Thoracic aorta (tissue), 2 donors: ENCODE results near the gene DDIT3. TPM values are rescaled to one million over a fixed set of nuclear protein-coding genes. Genes with fewer than 3 reads are reported as not detected.
"Not testable (repeated sequence)": the region's sequence is repeated elsewhere in the genome, so short reads cannot be mapped to it uniquely, and the experiment has no call there.

Source experiments
- ATAC-seq: fragments of 150-250 bp; one replicate; pipeline ENCODE4 v1.8.0; 2017; ENCODE audit warnings: low read depth; ENCODE audit not compliant: insufficient number of reproducible peaks, low FRiP score
- DNase-seq: peaks from one replicate; pipeline ENCODE4 v3.0.0-alpha.2; 2020; ENCODE audit warnings: low spot score
- H3K27ac ChIP-seq, 2 donors: fragments of 200-600 bp; sonication (generic); 1 replicate in 1 of 2; 2 replicates in 1 of 2; pipeline ENCODE4 v1.5.1; 2016; ENCODE audit warnings: mild to moderate bottlenecking in 2 of 2, moderate library complexity in 2 of 2
- H3K27me3 ChIP-seq: fragments of 200-600 bp; sonication (generic); replicated peaks from 2 replicates; pipeline ENCODE4 v1.6.0; 2016; ENCODE audit warnings: mild to moderate bottlenecking; ENCODE audit not compliant: insufficient read depth
- H3K36me3 ChIP-seq: fragments of 200-600 bp; sonication (generic); one replicate; pipeline ENCODE4 v1.5.1; 2016
- H3K4me1 ChIP-seq, 2 donors: fragments of 200-600 bp; sonication (generic); 1 replicate in 1 of 2; 2 replicates in 1 of 2; pipeline versions ENCODE4 v1.5.1 to v1.6.0; 2016; ENCODE audit warnings: low read depth in 2 of 2, mild to moderate bottlenecking in 1 of 2; ENCODE audit not compliant: control insufficient read depth in 1 of 2
- H3K4me3 ChIP-seq: fragments of 200-600 bp; sonication (generic); 2 replicates; pipeline ENCODE4 v1.5.1; 2016; ENCODE audit warnings: mild to moderate bottlenecking
- H3K9me3 ChIP-seq: fragments of 200-600 bp; sonication (generic); 2 replicates; pipeline ENCODE4 v1.5.1; 2016
- CTCF ChIP-seq: fragments of 200-600 bp; sonication (generic); IDR thresholded peaks from one replicate; pipeline ENCODE4 v1.5.1; 2019; ENCODE audit warnings: antibody characterized with exemption
- total RNA-seq, 2 donors: library from RNA; depleted of rRNA; stranded (reverse); fragments of >200 nt; gene quantifications; one replicate each; pipeline versions ENCODE4 v1.1.0 to v1.2.3, GENCODE V29; 2016

The DDIT3 gene
- total RNA-seq, 2 donors from 2014 or later: 35.5 to 39.6 TPM

- H3K4me1 ChIP-seq: peaks cover 42 to 53% of the 10 kb centered on the region in 2 donors
- peak overlapping the region; percentile 83 for H3K4me3 ChIP-seq
- H3K9me3 ChIP-seq: no peaks in the 10 kb centered on the region
- no peak for TF ChIP-seq CTCF
- no peaks in the 10 kb centered on the region for H3K27me3 ChIP-seq
- H3K36me3 ChIP-seq: peaks cover 30% of the 10 kb centered on the region
- ATAC-seq (no peak), DNase-seq (no peak)
- peak overlapping the region; percentile 94 to 96 for H3K27ac ChIP-seq
These were observed 590 bp downstream of the DDIT3 start for GRCh38 chr12:57519796-57520052.

GRCh38 chr12:57518920-57519795, 1.2 kb downstream of the DDIT3 start:
- peaks cover 37 to 48% of the 10 kb centered on the region in 2 donors for H3K4me1 ChIP-seq
- no peak for DNase-seq
- H3K36me3 ChIP-seq: peaks cover 29% of the 10 kb centered on the region
- no peak for ATAC-seq
- no peak for TF ChIP-seq CTCF
- H3K27ac ChIP-seq: peak overlapping the region; percentile 94 to 96
- H3K9me3 ChIP-seq: no peaks in the 10 kb centered on the region
- no peaks in the 10 kb centered on the region for H3K27me3 ChIP-seq
- H3K4me3 ChIP-seq: peak overlapping the region; percentile 83

GRCh38 chr12:57518176-57518919, 2.0 kb downstream of the DDIT3 start:
- H3K27me3 ChIP-seq: no peaks in the 10 kb centered on the region

GRCh38 chr12:57517718-57518117, 2.6 kb downstream of the DDIT3 start:
- H3K27me3 ChIP-seq, H3K9me3 ChIP-seq, DNase-seq, ATAC-seq: not testable (repeated sequence)
- H3K4me1 ChIP-seq: peaks cover 30 to 39% of the 10 kb centered on the region in 2 donors
- peak overlapping the region; percentile 83 for H3K4me3 ChIP-seq
- H3K27ac ChIP-seq: peak overlapping the region; percentile 22 to 94
- peaks cover 41% of the 10 kb centered on the region for H3K36me3 ChIP-seq

More at GRCh38 chr12:57518176-57518919, 2.0 kb downstream of the DDIT3 start:
- no peak for DNase-seq
- H3K36me3 ChIP-seq: peaks cover 37% of the 10 kb centered on the region
- no peak for ATAC-seq
- H3K9me3 ChIP-seq: no peaks in the 10 kb centered on the region
- peak overlapping the region; percentile 22 to 94 for H3K27ac ChIP-seq
- TF ChIP-seq CTCF: no peak
- peaks cover 30 to 40% of the 10 kb centered on the region in 2 donors for H3K4me1 ChIP-seq
- H3K4me3 ChIP-seq: peak overlapping the region; percentile 83

- no peak for ATAC-seq
- H3K27ac ChIP-seq: peak overlapping the region; percentile 23 to 94
- H3K4me1 ChIP-seq: peaks cover 30 to 39% of the 10 kb centered on the region in 2 donors
- H3K4me3 ChIP-seq: no peak overlapping the region
- H3K9me3 ChIP-seq: no peaks in the 10 kb centered on the region
- peaks cover 46% of the 10 kb centered on the region for H3K36me3 ChIP-seq
- DNase-seq: no peak
- no peak for TF ChIP-seq CTCF
- H3K27me3 ChIP-seq: no peaks in the 10 kb centered on the region
These were observed 3.1 kb downstream of the DDIT3 start for GRCh38 chr12:57517187-57517586.
